NCI-H2107 treated with DMSO at 0.1 percent for 48 hours (cell line): ENCODE measurements around the gene ANO1.
"Not testable (repeated sequence)": the region's sequence is repeated elsewhere in the genome, so short reads cannot be mapped to it uniquely, and the experiment has no call there.

ENCODE experiments used
- DNase-seq: peaks from one replicate; lab custom pipeline; 2025; ENCODE audit not compliant: unreplicated experiment; lab: John Stamatoyannopoulos, UW

Gene ANO1

GRCh38 chr11:70205049-70205725 lies 127.1 kb downstream of the ANO1 start:
- DNase-seq = no peak

DNA sequence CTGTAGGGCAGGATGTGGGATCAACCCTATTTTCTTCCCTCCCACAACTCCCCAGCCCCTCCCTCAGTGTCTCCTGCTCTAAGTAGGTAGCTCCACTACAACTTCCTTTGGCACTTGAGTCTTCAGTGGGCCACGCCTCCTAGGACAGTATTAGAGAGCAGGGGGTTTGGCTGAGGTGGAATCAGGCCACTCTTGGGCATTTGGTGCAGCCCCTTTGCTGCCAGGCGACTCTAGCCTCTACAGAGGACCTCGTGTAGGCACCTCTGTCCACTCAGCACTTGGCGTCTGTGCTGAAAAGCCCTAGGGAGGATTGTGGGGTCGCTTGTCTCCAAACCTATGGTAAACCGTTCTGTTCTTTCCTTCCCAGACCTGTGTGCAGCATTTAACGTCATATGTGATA lies 127.6 kb downstream of the ANO1 start:
- DNase-seq = no peak

DNA sequence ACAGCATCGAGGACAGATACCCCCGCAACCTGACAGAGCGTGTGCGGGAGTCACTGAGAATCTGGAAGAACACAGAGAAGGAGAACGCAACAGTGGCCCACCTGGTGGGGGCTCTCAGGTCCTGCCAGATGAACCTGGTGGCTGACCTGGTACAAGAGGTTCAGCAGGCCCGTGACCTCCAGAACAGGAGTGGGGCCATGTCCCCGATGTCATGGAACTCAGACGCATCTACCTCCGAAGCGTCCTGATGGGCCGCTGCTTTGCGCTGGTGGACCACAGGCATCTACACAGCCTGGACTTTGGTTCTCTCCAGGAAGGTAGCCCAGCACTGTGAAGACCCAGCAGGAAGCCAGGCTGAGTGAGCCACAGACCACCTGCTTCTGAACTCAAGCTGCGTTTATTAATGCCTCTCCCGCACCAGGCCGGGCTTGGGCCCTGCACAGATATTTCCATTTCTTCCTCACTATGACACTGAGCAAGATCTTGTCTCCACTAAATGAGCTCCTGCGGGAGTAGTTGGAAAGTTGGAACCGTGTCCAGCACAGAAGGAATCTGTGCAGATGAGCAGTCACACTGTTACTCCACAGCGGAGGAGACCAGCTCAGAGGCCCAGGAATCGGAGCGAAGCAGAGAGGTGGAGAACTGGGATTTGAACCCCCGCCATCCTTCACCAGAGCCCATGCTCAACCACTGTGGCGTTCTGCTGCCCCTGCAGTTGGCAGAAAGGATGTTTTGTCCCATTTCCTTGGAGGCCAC lies 128.3 kb downstream of the ANO1 start:
- DNase-seq = no peak

DNA sequence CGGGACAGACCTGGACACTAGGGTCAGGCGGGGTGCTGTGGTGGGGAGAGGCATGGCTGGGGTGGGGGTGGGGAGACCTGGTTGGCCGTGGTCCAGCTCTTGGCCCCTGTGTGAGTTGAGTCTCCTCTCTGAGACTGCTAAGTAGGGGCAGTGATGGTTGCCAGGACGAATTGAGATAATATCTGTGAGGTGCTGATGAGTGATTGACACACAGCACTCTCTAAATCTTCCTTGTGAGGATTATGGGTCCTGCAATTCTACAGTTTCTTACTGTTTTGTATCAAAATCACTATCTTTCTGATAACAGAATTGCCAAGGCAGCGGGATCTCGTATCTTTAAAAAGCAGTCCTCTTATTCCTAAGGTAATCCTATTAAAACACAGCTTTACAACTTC lies 128.9 kb downstream of the ANO1 start:
- no peak for DNase-seq

GRCh38 chr11:70207531-70208131 lies 129.5 kb downstream of the ANO1 start:
- DNase-seq = no peak

DNA sequence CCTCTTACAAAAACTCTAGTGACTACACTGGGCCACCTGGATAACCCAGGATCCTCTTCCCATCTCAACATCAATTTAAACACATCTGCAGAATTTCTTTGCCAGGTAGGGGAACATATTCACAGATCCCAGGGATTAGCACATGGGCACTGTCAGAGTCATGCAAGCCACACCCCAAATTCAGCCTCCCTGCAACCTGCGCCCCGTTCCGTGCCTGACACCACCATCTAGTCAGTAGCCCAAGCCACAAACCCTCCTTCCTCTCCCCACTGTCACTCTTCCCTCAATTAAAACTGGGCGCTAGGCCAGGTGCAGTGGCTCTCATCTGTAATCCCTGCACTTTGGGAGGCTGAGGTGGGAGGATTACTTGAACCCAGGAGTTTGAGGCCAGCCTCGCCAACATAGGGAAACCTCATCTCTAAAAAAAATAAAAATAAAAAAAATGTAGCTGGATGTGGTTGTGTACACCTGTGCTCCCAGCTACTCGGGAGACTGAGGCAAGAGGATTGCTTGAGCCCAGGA lies 131.3 kb downstream of the ANO1 start:
- DNase-seq = no peak

GRCh38 chr11:70210051-70210501 lies 132.0 kb downstream of the ANO1 start:
- no peak for DNase-seq

GRCh38 chr11:70210530-70210929 lies 132.4 kb downstream of the ANO1 start:
- no peak for DNase-seq

GRCh38 chr11:70212227-70212811 lies 134.2 kb downstream of the ANO1 start:
- DNase-seq = no peak

- DNase-seq = not testable (repeated sequence)
Measured at GRCh38 chr11:70217388-70217787, 139.3 kb downstream of the ANO1 start.

GRCh38 chr11:70218076-70218475 lies 140.0 kb downstream of the ANO1 start:
- not testable (repeated sequence) for DNase-seq

- DNase-seq = no peak
Measured at GRCh38 chr11:70220136-70220535, 142.0 kb downstream of the ANO1 start.

DNA sequence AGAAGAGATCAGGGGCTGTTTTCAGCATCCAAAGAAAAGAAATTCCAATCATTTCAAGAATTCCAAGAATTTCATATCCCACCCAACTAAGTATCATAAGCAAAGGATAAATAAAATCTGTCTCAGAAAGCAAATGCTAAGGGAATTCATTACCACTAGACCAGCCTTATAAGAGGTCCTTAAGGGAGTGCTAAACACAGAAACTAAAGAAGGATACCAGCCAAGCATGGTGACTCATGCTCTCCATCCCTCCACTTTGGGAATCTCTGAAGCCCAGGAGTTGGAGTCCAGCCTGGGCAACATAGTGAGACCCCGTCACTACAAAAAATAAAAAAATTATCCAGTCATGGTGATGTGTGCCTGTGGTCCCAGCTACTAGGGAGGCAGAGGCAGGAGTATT lies 142.8 kb downstream of the ANO1 start:
- DNase-seq = no peak

- DNase-seq = no peak
Measured at GRCh38 chr11:70225681-70226177, 147.6 kb downstream of the ANO1 start.

DNA sequence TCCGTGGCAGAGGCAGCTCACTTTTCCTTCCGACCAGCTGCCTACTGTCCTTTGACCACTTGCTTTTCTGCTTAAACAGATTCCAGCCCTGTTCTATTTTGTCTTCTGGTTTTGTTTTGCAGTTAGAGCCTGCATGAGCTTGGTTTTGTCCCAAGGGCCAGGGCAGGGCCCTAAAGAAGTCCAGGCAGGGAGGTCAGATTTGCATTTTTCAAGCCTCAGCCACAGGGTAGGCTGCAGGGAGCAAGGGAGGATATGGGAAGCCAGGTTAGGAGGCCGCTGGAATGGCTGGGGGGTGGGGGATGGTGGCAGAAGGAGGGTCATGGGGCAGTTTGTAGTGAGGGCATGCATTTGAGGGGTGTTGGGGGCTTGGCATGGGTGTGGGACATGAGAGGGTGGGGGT lies 148.1 kb downstream of the ANO1 start:
- DNase-seq = no peak

DNA sequence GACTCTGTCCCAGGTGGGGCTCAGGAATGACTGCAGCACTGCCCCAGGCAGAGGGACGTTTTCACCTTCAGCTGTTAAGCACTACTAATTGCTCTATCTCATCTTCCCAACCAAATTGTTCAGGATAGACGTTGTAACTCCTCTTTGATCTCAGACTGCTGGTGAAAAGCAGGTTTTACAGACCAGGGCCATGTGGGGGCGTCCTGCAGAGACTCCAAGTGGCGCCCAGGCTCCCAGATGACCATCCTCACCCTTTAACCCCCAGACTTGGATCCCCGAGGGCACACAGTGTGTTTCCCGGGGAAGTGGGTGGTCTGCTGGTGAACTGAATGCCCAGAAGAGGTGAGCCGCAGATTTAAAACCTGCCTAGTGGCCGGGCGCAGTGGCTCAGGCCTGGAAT lies 148.8 kb downstream of the ANO1 start:
- DNase-seq = no peak

DNA sequence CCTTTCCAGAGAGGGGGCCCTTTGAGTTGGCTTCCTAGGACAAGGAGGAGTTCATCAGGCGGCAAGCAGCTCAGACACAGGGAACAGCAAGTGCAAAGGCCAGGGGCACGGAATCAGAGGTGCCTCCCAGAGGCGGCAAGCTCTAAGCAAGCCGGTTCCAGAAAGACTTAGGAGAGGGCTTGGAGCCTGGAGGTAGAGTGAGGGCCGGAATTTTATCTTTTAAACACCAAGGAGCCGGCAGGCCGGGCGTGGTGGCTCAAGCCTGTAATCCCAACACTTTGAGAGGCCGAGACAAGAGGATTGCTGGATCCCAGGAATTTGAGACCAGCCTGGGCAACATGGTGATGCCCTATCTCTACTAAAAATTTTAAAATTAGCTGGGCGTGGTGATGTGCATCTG lies 151.6 kb downstream of the ANO1 start:
- no peak for DNase-seq

DNA sequence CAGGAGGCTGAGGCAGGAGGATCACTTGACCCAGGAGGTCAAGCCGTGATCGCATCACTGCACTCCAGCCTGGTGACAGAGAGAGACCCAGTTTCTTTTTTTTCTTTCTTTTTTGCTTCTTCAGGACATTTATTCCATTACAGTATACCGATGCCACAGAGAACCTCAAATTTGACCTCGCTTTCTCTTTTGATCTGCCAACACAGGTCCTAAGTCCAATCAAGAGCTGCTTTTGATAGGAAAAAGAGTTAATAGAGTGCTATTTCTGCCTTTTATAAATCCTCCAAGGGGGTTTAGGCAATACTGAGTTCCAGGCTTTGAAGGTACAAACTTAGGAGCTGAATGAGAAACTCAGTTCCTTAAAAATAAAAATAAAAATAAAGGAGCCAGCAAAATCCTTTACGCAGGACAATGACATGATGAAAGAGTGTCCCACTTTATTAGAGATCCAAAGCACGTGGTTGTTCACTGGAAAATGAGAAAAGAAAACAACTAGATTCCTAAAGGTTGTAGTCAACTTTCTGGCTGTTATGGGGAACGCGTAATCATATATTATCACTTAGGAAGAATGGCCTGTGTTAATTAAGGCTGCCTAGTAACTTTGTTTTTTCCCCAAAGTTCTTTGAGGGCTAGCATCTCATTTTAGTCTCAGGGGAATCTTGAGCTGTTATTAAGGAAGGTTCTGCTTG lies 152.2 kb downstream of the ANO1 start:
- DNase-seq = no peak

DNA sequence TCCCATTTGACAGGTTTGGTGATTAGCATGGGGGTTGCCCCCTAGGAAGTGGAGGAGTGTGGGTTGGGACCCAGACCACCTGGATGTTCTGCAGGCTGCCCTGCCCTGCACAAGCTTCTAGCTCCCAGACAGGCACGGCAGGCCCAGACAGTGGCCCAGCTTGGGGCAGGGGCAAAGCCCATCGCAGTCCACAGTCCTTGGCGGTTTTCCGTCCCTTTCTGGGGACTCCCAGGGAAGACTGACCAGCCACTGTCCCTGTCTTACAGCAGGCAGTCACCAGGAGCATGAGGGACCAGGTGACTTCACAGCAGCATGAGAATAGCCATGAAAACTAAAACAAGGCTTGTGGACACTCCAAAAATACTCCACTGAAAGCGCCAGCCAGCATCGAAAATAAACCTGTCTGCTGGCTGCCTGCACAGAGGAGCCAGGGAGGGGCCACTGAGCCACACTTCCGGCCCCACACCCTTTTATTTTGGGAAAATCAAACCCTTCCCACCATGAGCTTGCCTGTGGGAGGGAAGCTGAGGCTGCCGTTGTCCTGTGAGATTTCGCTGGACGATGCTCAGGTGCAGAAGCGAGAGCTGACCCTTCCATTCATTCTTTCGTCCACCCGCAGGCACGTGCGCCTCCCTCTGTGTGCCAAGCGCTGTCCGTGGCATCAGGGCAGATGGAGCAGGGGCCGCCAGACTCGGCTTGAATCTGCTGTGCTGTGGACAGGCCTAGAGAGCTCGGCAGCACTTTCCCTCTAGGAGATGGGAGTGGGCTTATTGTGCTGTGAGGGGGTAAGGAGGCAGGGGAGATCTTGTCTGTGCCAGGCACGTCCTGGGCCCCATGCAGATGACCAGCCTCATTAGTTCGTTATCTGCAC lies 153.0 kb downstream of the ANO1 start:
- no peak for DNase-seq

DNA sequence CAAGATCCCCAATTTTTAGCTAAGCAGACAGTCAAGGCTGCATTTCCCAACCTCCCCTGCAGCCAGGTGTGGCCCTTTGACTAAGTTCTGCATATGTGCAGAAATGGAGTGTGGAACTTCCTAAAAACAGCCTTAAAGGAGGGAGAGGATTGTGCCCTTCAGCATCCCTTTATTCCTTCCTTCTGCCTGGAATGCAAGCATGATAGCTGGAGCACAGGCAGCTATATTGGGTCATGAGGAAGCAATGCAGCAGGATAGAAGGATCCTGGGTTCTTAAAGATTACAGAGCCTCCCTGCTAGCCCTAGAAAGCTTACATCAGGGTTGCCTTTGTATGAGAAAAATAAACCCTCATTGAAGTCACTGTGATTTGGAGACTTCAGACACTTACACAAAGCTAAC lies 154.9 kb downstream of the ANO1 start:
- DNase-seq = no peak
